GM12891 (cell line): ENCODE results near the gene RMND5A.

Experiments used
- PAX5 ChIP-seq: IDR thresholded peaks from 2 replicates; pipeline ENCODE4 v1.6.1; 2011; ENCODE audit warnings: low read length, moderate library complexity, mild to moderate bottlenecking; ENCODE audit not compliant: insufficient read depth, severe bottlenecking
- POLR2A ChIP-seq: IDR thresholded peaks from 2 replicates; pipeline ENCODE4 v1.6.1; 2011; ENCODE audit warnings: low read depth, low read length, control low read depth
- POLR2AphosphoS5 ChIP-seq: IDR thresholded peaks from 2 replicates; pipeline ENCODE4 v1.6.1; 2011; ENCODE audit warnings: low read depth, low read length, control low read depth
- POU2F2 ChIP-seq: IDR thresholded peaks from 2 replicates; pipeline ENCODE4 v1.6.1; 2011; ENCODE audit warnings: low read depth, mild to moderate bottlenecking, control low read depth, low read length, moderate library complexity
- SPI1 ChIP-seq: IDR thresholded peaks from 2 replicates; pipeline ENCODE4 v1.6.1; 2011; ENCODE audit warnings: low read depth, low read length, control low read depth
- TAF1 ChIP-seq: IDR thresholded peaks from 2 replicates; pipeline ENCODE4 v1.6.1; 2011; ENCODE audit warnings: low read depth, low read length, control low read depth

- TF ChIP-seq POLR2A (no peak), POLR2AphosphoS5 (no peak), TAF1 (no peak), PAX5 (peak; percentile 36), POU2F2 (peak; percentile 61; the same call in 1 of the 2 replicates), SPI1 (no peak)
Measured at GRCh38 chr2:86808315-86809161, 88.4 kb downstream of the RMND5A start.
